Measurements from ENCODE around the gene PRKCE. TPM values are rescaled to one million over a fixed set of nuclear protein-coding genes. Genes with fewer than 3 reads are reported as not detected.

Gene PRKCE
- total RNA-seq, 4 donors from 2014 or later: 20.0 to 29.7 (median 25.2) TPM

GRCh38 chr2:45676088-45676487 lies 24.6 kb downstream of the PRKCE start:
- Histone ChIP-seq H3K9me3 (no peaks in the 10 kb centered on the region), H3K4me3 (no peak overlapping the region), H3K27ac (no peak overlapping the region), H3K36me3 (no peaks in the 10 kb centered on the region), H3K4me1 (peaks cover 0 to 13% (median 0%) of the 10 kb centered on the region in 4 donors), H3K27me3 (no peaks in the 10 kb centered on the region)
- TF ChIP-seq POLR2A (IDR thresholded peaks at IDR 0.05) (no peak), CTCF (IDR thresholded peaks at IDR 0.05) (no peak)
- DNase-seq: no peak

DNA sequence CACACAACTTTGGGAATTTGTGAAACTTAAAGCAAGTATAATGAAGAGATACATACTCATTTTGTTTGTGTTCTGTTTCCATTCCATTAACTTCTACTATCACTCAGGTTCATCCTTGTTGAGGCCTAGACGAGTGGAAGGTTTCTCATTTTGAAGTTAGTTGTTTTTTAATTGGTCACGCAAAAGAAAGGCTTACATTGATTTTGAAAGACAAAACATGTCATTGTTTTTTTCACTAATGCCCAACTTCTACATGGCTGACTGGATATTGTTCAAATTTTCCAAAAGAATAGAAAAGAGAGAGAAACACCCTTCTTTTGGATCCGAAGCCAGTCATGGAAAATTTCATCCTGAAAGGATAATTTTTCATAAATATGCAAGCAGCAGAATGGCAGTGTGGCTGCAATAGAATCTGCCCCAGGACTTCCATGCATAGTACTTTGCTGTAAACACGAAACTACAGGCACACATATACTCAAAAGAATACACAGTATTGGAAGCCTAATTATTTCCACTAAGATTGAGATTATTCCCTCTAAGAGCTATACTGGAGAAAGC lies 27.4 kb downstream of the PRKCE start:
- Histone ChIP-seq H3K9me3 (no peaks in the 10 kb centered on the region), H3K27ac (no peak overlapping the region), H3K4me3 (no peak overlapping the region), H3K27me3 (no peaks in the 10 kb centered on the region), H3K4me1 (peaks cover 0 to 13% (median 0%) of the 10 kb centered on the region in 4 donors), H3K36me3 (no peaks in the 10 kb centered on the region)
- no peak for DNase-seq
- TF ChIP-seq CTCF (IDR thresholded peaks at IDR 0.05): no peak
- no peak for TF ChIP-seq POLR2A (IDR thresholded peaks at IDR 0.05)

DNA sequence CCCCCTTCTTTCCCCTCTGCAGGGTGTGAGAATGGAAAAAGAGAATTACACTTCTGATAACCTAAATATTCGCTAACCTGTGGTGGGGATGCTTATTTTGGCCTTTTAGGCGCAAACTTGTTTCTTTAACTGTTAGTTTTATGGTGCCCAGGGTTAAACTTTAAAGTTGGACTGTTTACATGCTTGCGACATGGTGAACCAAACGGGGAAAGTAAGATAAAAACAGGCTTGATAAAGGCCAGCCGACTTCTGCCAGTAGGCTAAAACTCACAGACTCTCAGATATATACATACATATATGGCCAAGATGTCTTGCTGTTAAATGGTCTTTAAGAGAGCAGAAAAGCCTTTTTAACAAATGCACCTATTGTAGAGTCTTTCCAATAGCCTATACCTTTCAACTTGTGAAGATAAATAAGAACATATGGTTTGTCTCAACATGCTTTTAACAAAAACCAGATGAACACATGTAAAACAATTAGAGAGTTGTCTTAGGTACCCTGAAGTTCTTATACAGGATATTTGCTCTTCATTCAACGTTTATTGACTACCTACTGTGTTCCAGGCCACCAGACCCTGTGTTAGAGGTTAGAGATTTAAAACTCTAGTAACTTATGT lies 29.0 kb downstream of the PRKCE start:
- no peaks in the 10 kb centered on the region for H3K36me3 ChIP-seq
- no peak overlapping the region for H3K4me3 ChIP-seq
- no peak for DNase-seq
- H3K27me3 ChIP-seq: no peaks in the 10 kb centered on the region
- TF ChIP-seq POLR2A (IDR thresholded peaks at IDR 0.05) (no peak), CTCF (IDR thresholded peaks at IDR 0.05) (no peak)
- H3K27ac ChIP-seq: no peak overlapping the region
- no peaks in the 10 kb centered on the region for H3K9me3 ChIP-seq
- peaks cover 0 to 14% (median 0%) of the 10 kb centered on the region in 4 donors for H3K4me1 ChIP-seq

DNA sequence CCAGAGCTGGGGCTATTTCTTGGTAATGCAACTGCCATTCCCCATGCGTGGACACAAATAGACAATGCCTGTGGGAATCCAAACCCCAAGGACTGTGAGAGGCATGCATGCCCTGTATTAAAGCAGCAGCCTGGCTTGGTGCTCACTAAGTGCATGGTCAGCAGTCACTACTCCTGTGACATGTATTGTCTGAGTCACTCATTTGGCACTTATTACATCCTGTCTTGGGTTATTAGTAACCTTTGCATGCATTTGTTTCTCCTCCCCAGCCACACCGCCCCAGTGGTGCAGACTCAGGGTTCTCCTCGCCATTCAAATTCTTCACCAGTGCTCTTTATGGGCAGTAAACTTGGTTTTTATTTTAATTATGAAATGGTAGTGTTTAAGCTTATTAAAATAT lies 30.2 kb downstream of the PRKCE start:
- DNase-seq: peak in 1 of 3 donors; percentile 66
- Histone ChIP-seq H3K4me1 (peaks cover 0 to 16% (median 0%) of the 10 kb centered on the region in 4 donors), H3K36me3 (no peaks in the 10 kb centered on the region), H3K9me3 (no peaks in the 10 kb centered on the region), H3K27ac (peak overlapping the region in 1 of 4 donors; percentile 8), H3K4me3 (no peak overlapping the region), H3K27me3 (no peaks in the 10 kb centered on the region)
- no peak for TF ChIP-seq CTCF (IDR thresholded peaks at IDR 0.05)
- peak in 1 of 2 donors; percentile 11 for TF ChIP-seq POLR2A (IDR thresholded peaks at IDR 0.05)

DNA sequence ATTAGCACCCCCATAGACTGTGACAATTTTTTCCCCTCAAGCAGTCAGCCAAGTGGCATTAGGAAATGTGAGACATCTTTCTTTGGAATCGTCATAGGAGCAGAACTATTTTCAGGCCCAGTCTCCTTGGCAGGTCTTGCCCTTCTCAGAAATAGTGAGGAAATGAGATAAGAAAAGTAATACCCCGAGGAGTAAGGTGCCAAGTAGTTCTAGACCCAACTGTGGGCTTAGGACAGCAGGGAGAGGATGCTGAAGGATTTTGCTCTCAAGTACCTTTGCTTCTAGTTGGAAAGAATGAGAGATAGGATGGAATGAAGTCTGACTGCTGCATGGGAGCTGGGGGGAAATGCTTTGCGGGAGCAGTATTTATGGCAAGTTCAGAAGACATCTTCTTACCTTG lies 31.8 kb downstream of the PRKCE start:
- peaks cover 0 to 16% (median 0%) of the 10 kb centered on the region in 4 donors for H3K4me1 ChIP-seq
- no peak overlapping the region for H3K4me3 ChIP-seq
- no peak overlapping the region for H3K27ac ChIP-seq
- no peak for TF ChIP-seq POLR2A (IDR thresholded peaks at IDR 0.05)
- no peak for TF ChIP-seq CTCF (IDR thresholded peaks at IDR 0.05)
- H3K36me3 ChIP-seq: no peaks in the 10 kb centered on the region
- DNase-seq: no peak
- no peaks in the 10 kb centered on the region for H3K27me3 ChIP-seq
- no peaks in the 10 kb centered on the region for H3K9me3 ChIP-seq
